ENCODE results near the gene TAF11L2.

GRCh38 chr5:17461793-17462192 is 36.2 kb upstream of the TAF11L2 start:
- TF ChIP-seq, protein P1, sequence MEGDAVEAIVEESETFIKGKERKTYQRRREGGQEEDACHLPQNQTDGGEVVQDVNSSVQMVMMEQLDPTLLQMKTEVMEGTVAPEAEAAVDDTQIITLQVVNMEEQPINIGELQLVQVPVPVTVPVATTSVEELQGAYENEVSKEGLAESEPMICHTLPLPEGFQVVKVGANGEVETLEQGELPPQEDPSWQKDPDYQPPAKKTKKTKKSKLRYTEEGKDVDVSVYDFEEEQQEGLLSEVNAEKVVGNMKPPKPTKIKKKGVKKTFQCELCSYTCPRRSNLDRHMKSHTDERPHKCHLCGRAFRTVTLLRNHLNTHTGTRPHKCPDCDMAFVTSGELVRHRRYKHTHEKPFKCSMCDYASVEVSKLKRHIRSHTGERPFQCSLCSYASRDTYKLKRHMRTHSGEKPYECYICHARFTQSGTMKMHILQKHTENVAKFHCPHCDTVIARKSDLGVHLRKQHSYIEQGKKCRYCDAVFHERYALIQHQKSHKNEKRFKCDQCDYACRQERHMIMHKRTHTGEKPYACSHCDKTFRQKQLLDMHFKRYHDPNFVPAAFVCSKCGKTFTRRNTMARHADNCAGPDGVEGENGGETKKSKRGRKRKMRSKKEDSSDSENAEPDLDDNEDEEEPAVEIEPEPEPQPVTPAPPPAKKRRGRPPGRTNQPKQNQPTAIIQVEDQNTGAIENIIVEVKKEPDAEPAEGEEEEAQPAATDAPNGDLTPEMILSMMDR (IDR thresholded peaks at IDR 0.05; ENCODE audit: poor library complexity) = no peak
- TF ChIP-seq EZH2phosphoT487 (IDR thresholded peaks at IDR 0.05; ENCODE audit: low read depth, severe bottlenecking, unreplicated experiment) = no peak
- no peak for TF ChIP-seq EZH2 (IDR thresholded peaks at IDR 0.05; ENCODE audit: borderline replicate concordance)

Measured in hepatocyte (in vitro differentiated cells).